ENCODE results near the gene ANKMY1. TPM values are rescaled to one million over a fixed set of nuclear protein-coding genes. Genes with fewer than 3 reads are reported as not detected.
"Not testable (repeated sequence)": the region's sequence is repeated elsewhere in the genome, so short reads cannot be mapped to it uniquely, and the experiment has no call there.

Gene ANKMY1
- total RNA-seq, 1 experiment from 2014 or later, result 28.3 TPM

DNA sequence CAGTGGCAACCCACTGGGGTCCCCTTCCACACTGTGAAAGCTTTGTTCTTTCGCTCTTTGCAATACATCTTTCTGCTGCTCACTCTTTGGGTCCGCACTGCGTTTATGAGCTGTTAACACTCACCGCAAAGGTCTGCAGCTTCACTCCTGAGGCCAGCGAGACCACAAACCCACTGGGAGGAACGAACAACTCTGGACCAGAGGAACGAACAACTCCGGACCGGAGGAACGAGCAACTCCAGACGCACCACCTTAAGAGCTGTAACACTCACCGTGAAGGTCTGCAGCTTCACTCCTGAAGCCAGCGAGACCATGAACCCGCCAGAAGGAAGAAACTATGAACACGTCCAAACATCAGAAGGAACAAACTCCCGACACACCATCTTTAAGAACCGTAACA is 18.7 kb downstream of the ANKMY1 start:
- H4K20me1 ChIP-seq (ENCODE audit: insufficient read depth); H3K27me3 ChIP-seq (ENCODE audit: insufficient read depth, low read length); H3K9ac ChIP-seq (ENCODE audit: low read length); H3K4me2 ChIP-seq (ENCODE audit: low read length); intact Hi-C loops (cut with micrococcal nuclease); H3K4me3 ChIP-seq (replicated peaks in 1 of 2; ENCODE audit: low read depth in 1 of 2, low read length in 2 of 2); H2AFZ ChIP-seq (ENCODE audit: low read depth, low read length, poor library complexity, severe bottlenecking); ATAC-seq; POLR2A ChIA-PET; H3K9me2 ChIP-seq (ENCODE audit: insufficient read depth); BruUV-seq (replicated peaks); H3K27ac ChIP-seq (ENCODE audit: low read depth, low read length); CTCF ChIA-PET; H3K4me1 ChIP-seq (ENCODE audit: control insufficient read depth in 1 of 2, insufficient read depth in 2 of 2, low read length in 2 of 2); RAD21 ChIA-PET (ENCODE audit: low non-redundant PET in 1 of 2, low total read pairs in 2 of 2, uncharacterized antibody in 2 of 2, unreplicated experiment in 2 of 2); DNase-seq (ENCODE audit: low read depth, low spot score): not testable (repeated sequence)
- Histone ChIP-seq H3K79me2 (ENCODE audit: insufficient read depth, low read length) (peaks cover 10% of the 10 kb centered on the region), H3K36me3 (ENCODE audit: control insufficient read depth in 1 of 2, insufficient read depth in 2 of 2, low read length in 2 of 2) (peaks cover 2 to 20% of the 10 kb centered on the region in 2 experiments; a peak in 2 of 4 replicates), H3K9me3 (ENCODE audit: control insufficient read depth in 1 of 2, insufficient read depth in 1 of 2, low read depth in 1 of 2, low read length in 2 of 2) (peaks cover 3 to 12% of the 10 kb centered on the region in 2 experiments; a peak in 2 of 4 replicates)

DNA sequence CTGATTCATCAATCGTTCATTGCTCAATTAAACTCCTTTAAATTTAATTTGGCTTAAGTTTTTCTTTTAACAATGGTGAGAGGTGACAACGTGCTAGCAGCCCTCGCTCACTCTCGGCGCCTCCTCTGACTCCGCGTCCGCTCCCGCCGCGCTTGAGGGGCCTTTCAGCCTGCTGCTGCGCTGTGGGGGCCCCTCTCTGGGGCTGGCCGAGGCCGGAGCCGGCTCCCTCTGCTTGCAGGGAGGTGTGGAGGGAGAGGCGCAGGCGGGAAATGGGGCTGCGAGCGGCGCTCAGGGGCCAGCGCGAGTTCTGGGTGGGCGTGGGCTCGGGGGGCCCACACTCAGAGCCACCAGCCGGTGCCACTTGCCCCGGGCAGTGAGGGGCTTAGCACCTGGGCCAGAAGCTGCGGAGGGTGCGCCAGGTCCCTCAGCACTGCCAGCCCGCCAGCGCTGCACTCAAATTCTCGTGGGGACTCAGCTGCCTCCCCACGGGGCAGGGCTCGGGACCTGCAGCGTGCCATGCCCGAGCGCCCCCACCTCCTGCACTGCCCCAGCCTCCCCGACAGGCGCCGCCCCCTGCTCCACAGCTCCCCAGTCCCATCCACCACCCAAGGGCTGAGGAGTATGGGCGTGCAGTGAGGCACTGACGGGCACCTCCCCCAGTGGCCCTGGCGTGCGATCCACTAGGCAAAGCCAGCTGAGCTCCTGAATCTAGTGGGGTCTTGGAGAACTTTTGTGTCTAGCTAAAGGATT is 19.6 kb downstream of the ANKMY1 start:
- H3K36me3 ChIP-seq (ENCODE audit: control insufficient read depth in 1 of 2, insufficient read depth in 2 of 2, low read length in 2 of 2), result peaks cover 2 to 20% of the 10 kb centered on the region in 2 experiments; a peak in 2 of 4 replicates
- H3K9me3 ChIP-seq (ENCODE audit: control insufficient read depth in 1 of 2, insufficient read depth in 1 of 2, low read depth in 1 of 2, low read length in 2 of 2), result peaks cover 6 to 12% of the 10 kb centered on the region in 2 experiments; a peak in 2 of 4 replicates
- H3K4me3 ChIP-seq (replicated peaks in 1 of 2; ENCODE audit: low read depth in 1 of 2, low read length in 2 of 2), result no peak overlapping the region
- H3K27ac ChIP-seq (ENCODE audit: low read depth, low read length), result no peak overlapping the region
- peaks cover 5% of the 10 kb centered on the region for H3K79me2 ChIP-seq (ENCODE audit: insufficient read depth, low read length)
- intact Hi-C loops (cut with micrococcal nuclease), result no loop called here
- RAD21 ChIA-PET (ENCODE audit: low non-redundant PET in 1 of 2, low total read pairs in 2 of 2, uncharacterized antibody in 2 of 2, unreplicated experiment in 2 of 2), result no interaction called here
- CTCF ChIA-PET, result no interaction called here
- TF ChIP-seq, protein P1, sequence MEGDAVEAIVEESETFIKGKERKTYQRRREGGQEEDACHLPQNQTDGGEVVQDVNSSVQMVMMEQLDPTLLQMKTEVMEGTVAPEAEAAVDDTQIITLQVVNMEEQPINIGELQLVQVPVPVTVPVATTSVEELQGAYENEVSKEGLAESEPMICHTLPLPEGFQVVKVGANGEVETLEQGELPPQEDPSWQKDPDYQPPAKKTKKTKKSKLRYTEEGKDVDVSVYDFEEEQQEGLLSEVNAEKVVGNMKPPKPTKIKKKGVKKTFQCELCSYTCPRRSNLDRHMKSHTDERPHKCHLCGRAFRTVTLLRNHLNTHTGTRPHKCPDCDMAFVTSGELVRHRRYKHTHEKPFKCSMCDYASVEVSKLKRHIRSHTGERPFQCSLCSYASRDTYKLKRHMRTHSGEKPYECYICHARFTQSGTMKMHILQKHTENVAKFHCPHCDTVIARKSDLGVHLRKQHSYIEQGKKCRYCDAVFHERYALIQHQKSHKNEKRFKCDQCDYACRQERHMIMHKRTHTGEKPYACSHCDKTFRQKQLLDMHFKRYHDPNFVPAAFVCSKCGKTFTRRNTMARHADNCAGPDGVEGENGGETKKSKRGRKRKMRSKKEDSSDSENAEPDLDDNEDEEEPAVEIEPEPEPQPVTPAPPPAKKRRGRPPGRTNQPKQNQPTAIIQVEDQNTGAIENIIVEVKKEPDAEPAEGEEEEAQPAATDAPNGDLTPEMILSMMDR (IDR thresholded peaks at IDR 0.05 in 2 of 3, conservative IDR thresholded peaks at IDR 0.05 in 1 of 3; ENCODE audit: borderline replicate concordance in 1 of 3, insufficient read depth in 1 of 3, low read depth in 2 of 3, low read length in 2 of 3), result no peak
- TF ChIP-seq SIN3A (IDR thresholded peaks at IDR 0.05; ENCODE audit: low read depth) (no peak), ZFX (IDR thresholded peaks at IDR 0.05) (no peak)
- no peak for DNase-seq (ENCODE audit: low read depth, low spot score)
- no peaks in the 10 kb centered on the region for H3K4me1 ChIP-seq (ENCODE audit: control insufficient read depth in 1 of 2, insufficient read depth in 2 of 2, low read length in 2 of 2)
- no peak for ATAC-seq
- H3K9me2 ChIP-seq (ENCODE audit: insufficient read depth), result no peaks in the 10 kb centered on the region
- no peak overlapping the region for H3K9ac ChIP-seq (ENCODE audit: low read length)
- H3K4me2 ChIP-seq (ENCODE audit: low read length), result no peak overlapping the region
- no TSS peak for BruUV-seq (replicated peaks)
- H4K20me1 ChIP-seq (ENCODE audit: insufficient read depth), result no peaks in the 10 kb centered on the region
- POLR2A ChIA-PET, result no interaction called here
- H2AFZ ChIP-seq (ENCODE audit: low read depth, low read length, poor library complexity, severe bottlenecking), result no peak overlapping the region
- no peaks in the 10 kb centered on the region for H3K27me3 ChIP-seq (ENCODE audit: insufficient read depth, low read length)

All from HCT116 (cell line).